Measurements from ENCODE around the gene ZFYVE19. TPM values are rescaled to one million over a fixed set of nuclear protein-coding genes. Genes with fewer than 3 reads are reported as not detected.

Gene ZFYVE19
- total RNA-seq, 1 donor = 17.3 TPM

DNA sequence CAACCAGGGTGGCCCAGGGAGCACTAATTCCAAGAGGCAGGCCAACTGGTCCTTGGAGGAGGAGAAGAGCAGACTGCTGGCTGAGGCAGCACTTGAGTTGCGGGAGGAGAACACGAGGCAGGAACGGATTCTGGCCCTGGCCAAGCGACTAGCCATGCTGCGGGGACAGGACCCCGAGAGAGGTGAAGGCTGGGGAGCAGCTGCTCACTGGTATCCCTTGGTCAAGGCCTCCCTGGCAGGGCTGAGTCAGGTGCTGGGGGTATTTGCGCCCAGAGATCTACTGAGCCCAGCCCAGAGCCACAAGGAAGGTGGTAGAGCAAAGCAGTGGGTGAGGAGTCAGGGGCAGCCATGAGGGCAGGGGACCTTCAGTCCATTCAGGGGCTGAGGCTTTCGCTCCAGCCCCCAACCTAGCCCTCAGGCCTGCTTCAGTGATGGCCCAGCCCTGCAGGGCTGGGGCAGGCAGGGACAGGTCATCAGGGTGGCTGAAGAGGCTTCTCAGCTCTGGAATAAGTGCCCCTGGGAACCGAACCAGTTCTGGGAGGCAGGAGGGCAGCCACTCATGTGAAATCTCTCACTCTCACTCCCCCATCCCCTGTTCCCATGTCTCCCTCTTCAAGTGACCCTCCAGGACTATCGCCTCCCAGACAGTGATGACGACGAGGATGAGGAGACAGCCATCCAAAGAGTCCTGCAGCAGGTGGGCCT is 6.0 kb downstream of the ZFYVE19 start:
- TF ChIP-seq, protein P1, sequence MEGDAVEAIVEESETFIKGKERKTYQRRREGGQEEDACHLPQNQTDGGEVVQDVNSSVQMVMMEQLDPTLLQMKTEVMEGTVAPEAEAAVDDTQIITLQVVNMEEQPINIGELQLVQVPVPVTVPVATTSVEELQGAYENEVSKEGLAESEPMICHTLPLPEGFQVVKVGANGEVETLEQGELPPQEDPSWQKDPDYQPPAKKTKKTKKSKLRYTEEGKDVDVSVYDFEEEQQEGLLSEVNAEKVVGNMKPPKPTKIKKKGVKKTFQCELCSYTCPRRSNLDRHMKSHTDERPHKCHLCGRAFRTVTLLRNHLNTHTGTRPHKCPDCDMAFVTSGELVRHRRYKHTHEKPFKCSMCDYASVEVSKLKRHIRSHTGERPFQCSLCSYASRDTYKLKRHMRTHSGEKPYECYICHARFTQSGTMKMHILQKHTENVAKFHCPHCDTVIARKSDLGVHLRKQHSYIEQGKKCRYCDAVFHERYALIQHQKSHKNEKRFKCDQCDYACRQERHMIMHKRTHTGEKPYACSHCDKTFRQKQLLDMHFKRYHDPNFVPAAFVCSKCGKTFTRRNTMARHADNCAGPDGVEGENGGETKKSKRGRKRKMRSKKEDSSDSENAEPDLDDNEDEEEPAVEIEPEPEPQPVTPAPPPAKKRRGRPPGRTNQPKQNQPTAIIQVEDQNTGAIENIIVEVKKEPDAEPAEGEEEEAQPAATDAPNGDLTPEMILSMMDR (IDR thresholded peaks at IDR 0.05; ENCODE audit: insufficient read depth, low read depth, low read length) = no peak
- no peak for DNase-seq (ENCODE audit: low read depth)

DNA sequence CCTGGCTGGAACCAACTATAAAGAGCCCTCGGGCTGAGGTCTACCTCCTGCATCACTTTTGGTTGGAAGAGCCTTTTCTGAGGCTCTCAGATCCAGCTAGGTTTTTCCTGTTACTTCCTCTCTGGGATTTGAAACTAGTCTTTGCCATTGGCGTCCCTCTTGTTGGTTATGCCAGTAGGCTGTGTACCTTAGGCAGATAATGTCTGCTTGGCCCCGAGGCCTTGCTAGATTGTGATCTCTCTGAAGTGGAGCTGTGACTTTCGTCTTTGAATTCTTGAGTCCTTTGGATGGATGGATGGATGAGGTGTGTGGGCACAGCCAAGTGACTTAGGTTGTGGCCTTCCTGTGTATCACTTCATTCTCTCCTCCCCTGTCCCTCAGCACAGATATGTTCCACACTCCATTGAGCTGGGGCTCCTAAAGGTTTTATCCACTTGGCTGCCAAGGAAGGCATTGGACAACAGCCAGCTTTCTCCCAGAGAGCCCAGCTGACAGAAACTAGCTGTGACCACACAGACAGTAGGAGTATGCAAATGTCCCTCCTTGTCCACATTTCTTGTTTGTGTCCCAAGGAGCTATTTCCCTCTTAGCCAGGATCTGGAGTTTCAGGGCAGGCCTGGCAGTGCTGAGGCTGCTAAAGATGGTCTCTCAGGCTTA is 8.3 kb downstream of the ZFYVE19 start:
- TF ChIP-seq, protein P1 (IDR thresholded peaks at IDR 0.05; ENCODE audit: insufficient read depth, low read depth, low read length) = no peak
- DNase-seq (ENCODE audit: low read depth) = no peak

More for the DNA sequence above, 6.0 kb downstream of the ZFYVE19 start:
- H3K4me3 ChIP-seq (ENCODE audit: low read depth, low read length) = no peak overlapping the region

DNA sequence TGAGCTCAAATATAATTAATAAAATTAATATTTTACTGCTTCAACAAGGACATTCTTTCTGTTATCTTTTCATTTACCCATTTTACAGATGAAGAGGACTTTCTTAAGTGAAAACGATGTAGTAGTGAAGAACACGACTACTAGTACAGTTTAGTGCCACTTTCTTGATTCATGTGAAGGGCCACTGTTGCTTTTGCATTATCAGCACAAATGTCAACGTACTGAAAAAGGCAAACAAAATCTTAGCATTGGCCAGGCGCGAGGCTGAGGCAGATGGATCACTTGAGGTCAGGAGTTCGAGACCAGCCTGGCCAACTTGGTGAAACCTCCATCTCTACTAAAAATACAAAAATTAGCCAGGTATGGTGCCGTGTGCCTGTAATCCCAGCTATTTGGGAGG is 12.2 kb downstream of the ZFYVE19 start:
- no peak overlapping the region for H3K4me3 ChIP-seq (ENCODE audit: low read depth, low read length)
- TF ChIP-seq, protein P1 (IDR thresholded peaks at IDR 0.05; ENCODE audit: insufficient read depth, low read depth, low read length) = no peak
- DNase-seq (ENCODE audit: low read depth) = no peak

More for the DNA sequence above, 8.3 kb downstream of the ZFYVE19 start:
- no peak overlapping the region for H3K4me3 ChIP-seq (ENCODE audit: low read depth, low read length)

DNA sequence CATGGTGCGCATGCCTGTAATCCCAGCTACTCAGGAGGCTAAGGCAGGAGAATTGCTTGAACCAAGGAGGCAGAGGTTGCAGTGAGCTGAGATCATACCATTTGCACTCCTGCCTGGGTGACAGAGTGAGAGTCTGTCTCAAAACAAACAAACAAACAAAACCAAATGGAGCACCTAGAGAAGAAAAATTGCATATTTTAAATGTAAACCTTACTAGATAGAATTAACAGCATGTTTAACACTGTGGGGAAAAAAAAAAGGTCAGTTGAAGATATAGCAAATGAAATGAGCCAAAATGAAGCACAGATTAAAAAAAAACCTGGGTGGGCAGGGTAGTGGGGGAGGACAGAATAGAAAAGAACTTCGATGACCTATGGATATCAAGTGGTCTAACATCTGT is 14.3 kb downstream of the ZFYVE19 start:
- no peak for DNase-seq (ENCODE audit: low read depth)
- TF ChIP-seq, protein P1 (IDR thresholded peaks at IDR 0.05; ENCODE audit: insufficient read depth, low read depth, low read length) = no peak
- H3K4me3 ChIP-seq (ENCODE audit: low read depth, low read length) = no peak overlapping the region

DNA sequence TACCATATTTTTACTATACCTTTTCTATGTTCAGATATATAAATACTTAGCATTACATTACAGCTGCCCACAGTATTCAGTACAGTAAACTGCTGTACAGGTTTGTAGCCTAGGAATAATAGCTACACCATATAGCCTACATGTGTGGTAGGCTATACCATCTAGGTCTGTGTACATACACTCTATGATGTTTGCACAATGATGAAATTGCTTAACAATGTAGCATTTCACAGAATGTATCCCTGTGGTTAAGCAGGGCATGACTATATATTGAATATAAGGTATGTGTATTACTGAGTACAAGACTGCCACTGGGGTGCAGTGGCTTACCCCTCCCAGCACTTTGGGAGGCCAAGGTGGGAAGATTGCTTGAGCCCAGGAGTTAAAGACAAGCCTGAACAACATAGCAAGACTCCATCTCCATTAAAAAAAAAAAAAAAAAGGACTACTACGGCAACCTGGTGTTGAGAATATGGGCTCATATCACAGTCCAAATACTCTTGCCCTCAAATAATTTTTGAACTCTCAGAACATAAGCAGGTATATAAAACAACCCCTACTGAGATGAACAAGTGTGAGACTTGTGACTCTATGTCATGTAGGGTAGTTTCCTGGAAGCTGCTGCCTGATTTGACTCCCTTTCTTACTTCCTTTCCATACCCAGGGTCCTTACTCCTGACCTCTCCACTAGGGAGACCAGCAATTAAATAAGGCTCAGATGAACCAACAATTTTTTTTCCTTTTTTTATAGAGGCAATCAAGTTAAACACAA is 16.9 kb downstream of the ZFYVE19 start:
- no peak for DNase-seq (ENCODE audit: low read depth)
- TF ChIP-seq, protein P1 (IDR thresholded peaks at IDR 0.05; ENCODE audit: insufficient read depth, low read depth, low read length) = no peak
- no peak overlapping the region for H3K4me3 ChIP-seq (ENCODE audit: low read depth, low read length)

DNA sequence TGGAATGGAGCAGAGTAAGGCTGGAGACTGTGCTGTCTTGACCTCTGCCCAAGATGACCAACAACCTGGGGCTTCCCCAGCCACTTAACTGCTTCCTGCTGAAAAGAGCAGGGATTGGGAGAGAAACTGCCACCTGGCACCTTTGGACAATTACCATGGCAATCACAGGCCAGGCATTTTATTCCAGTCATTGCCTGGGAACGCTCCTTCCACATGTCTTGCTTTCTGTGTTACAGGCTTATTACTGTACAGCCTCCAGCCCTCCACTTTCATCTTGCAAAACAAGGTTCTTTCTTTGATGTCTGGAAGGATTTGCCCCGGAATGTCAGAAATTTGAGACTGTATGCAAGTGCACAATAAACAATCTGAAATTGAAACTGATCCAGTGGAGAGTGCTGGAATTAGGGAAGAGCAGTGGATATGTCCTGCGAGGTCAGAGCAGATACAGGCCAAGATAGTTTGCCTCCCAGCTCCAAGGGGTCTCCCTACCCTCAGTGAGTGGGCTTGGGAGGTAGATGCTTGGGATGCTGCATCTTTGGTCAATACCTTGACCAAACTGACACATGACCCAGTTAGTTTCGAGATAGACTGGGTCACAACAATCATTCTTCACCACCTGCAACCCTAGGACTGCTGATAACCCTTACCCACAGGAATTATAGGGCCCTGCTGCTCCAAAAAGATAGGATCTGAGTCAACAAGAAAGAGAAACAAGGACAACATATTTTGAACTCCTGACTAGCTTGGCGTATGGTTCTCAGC is 19.0 kb downstream of the ZFYVE19 start:
- DNase-seq (ENCODE audit: low read depth) = peak; percentile 81
- TF ChIP-seq, protein P1 (IDR thresholded peaks at IDR 0.05; ENCODE audit: insufficient read depth, low read depth, low read length) = no peak
- no peak overlapping the region for H3K4me3 ChIP-seq (ENCODE audit: low read depth, low read length)

Data from fibroblast of villous mesenchyme (primary cell).